Measurements from ENCODE around the gene SST.
A peak's percentile ranks its signal among the peaks of the same experiment; 100 is the strongest.

Gene SST

GRCh38 chr3:187669675-187670504 lies at the start of gene SST:
SST (minus strand) TSS chr3:187670394; CDS start chr3:187670291, 103 bp downstream.
- DNase-seq = no peak

GRCh38 chr3:187719628-187720336 lies 49.6 kb upstream of the SST start:
- no peak for DNase-seq

GRCh38 chr3:187718802-187719201 lies 48.6 kb upstream of the SST start:
- DNase-seq = no peak

GRCh38 chr3:187717572-187717971 lies 47.4 kb upstream of the SST start:
- no peak for DNase-seq

- DNase-seq = peak; percentile 71 to 82
Measured at GRCh38 chr3:187714404-187714979, 44.3 kb upstream of the SST start.

GRCh38 chr3:187713504-187713903 lies 43.3 kb upstream of the SST start:
- peak; percentile 22 to 72 for DNase-seq

GRCh38 chr3:187709155-187709554 lies 39.0 kb upstream of the SST start:
- no peak for DNase-seq

GRCh38 chr3:187708696-187709095 lies 38.5 kb upstream of the SST start:
- DNase-seq = no peak

- DNase-seq = no peak
Measured at GRCh38 chr3:187706971-187707370, 36.8 kb upstream of the SST start.

- no peak for DNase-seq
Measured at GRCh38 chr3:187705164-187705563, 35.0 kb upstream of the SST start.

GRCh38 chr3:187702507-187703033 lies 32.4 kb upstream of the SST start, which contains the start of gene RTP2:
RTP2 (minus strand) TSS chr3:187702557; CDS start chr3:187702128, 429 bp downstream.
- no peak for DNase-seq

- DNase-seq = no peak
Measured at GRCh38 chr3:187700249-187700648, 30.1 kb upstream of the SST start.

- no peak for DNase-seq
Measured at GRCh38 chr3:187698499-187699399, 28.6 kb upstream of the SST start.

GRCh38 chr3:187696021-187696420 lies 25.8 kb upstream of the SST start:
- DNase-seq = no peak

GRCh38 chr3:187695449-187695848 lies 25.3 kb upstream of the SST start:
- no peak for DNase-seq

- DNase-seq = no peak
Measured at GRCh38 chr3:187694801-187695200, 24.6 kb upstream of the SST start.

GRCh38 chr3:187693431-187693830 lies 23.2 kb upstream of the SST start:
- no peak for DNase-seq

GRCh38 chr3:187689984-187690383 lies 19.8 kb upstream of the SST start:
- DNase-seq = no peak

GRCh38 chr3:187686621-187687273 lies 16.6 kb upstream of the SST start:
- DNase-seq = no peak

GRCh38 chr3:187685948-187686347 lies 15.8 kb upstream of the SST start:
- no peak for DNase-seq

GRCh38 chr3:187684880-187685279 lies 14.7 kb upstream of the SST start:
- DNase-seq = no peak

GRCh38 chr3:187684444-187684843 lies 14.2 kb upstream of the SST start:
- DNase-seq = no peak
